Panc1 (cell line): ENCODE measurements around the gene MAN1A1.

ENCODE experiments used
- CTCF ChIP-seq: fragments of 450-650 bp; IDR thresholded peaks from 2 replicates; pipeline ENCODE4 v1.5.1; 2017; ENCODE audit warnings: mild to moderate bottlenecking
- POLR2AphosphoS5 ChIP-seq: IDR thresholded peaks from 2 replicates; pipeline ENCODE4 v1.6.1; 2012; ENCODE audit warnings: mild to moderate bottlenecking, low read depth, low read length, moderate library complexity

- TF ChIP-seq CTCF (no peak), POLR2AphosphoS5 (no peak)
These were observed 49.9 kb downstream of the MAN1A1 start for GRCh38 chr6:119299694-119300093.
